Mesenchymal stem cell (in vitro differentiated cells and primary cell): Measurements from ENCODE around the gene SULT1A2.
"Not testable (repeated sequence)": the region's sequence is repeated elsewhere in the genome, so short reads cannot be mapped to it uniquely, and the experiment has no call there.

Experiments
- DNase-seq: peaks from one replicate; pipeline ENCODE4 v3.0.0-alpha.2; 2013
- H2AFZ ChIP-seq: one replicate; pipeline ENCODE4 v1.6.1; 2013; ENCODE audit warnings: low read depth, mild to moderate bottlenecking, control low read depth, inconsistent platforms, low read length, moderate library complexity
- H2AK5ac ChIP-seq: 2 replicates; pipeline ENCODE4 v1.6.1; 2013; ENCODE audit warnings: low read length, moderate library complexity, mild to moderate bottlenecking, inconsistent platforms; ENCODE audit not compliant: severe bottlenecking
- H2BK120ac ChIP-seq: one replicate; pipeline ENCODE4 v1.6.1; 2013; ENCODE audit warnings: low read depth, mild to moderate bottlenecking, inconsistent platforms, low read length, moderate library complexity
- H2BK12ac ChIP-seq, 2 experiments: one replicate each; pipeline ENCODE4 v1.6.1; 2013; ENCODE audit warnings: inconsistent platforms in 2 of 2, low read length in 2 of 2, mild to moderate bottlenecking in 2 of 2, moderate library complexity in 2 of 2, control low read depth in 1 of 2
- H2BK15ac ChIP-seq: one replicate; pipeline ENCODE4 v1.6.1; 2013; ENCODE audit warnings: mild to moderate bottlenecking, low read depth, inconsistent platforms; ENCODE audit not compliant: poor library complexity, severe bottlenecking
- H2BK5ac ChIP-seq: 2 replicates; pipeline ENCODE4 v1.6.1; 2013; ENCODE audit warnings: low read depth, mild to moderate bottlenecking, low read length, control low read depth, inconsistent platforms; ENCODE audit not compliant: poor library complexity, severe bottlenecking
- H3K14ac ChIP-seq, 2 experiments: one replicate each; pipeline ENCODE4 v1.6.1; 2013; ENCODE audit warnings: inconsistent platforms in 2 of 2, low read length in 2 of 2, control low read depth in 1 of 2, mild to moderate bottlenecking in 1 of 2, moderate library complexity in 1 of 2
- H3K18ac ChIP-seq, 2 experiments: one replicate each; pipeline ENCODE4 v1.6.1; 2013; ENCODE audit warnings: inconsistent platforms in 2 of 2, low read length in 2 of 2, control low read depth in 1 of 2, low read depth in 1 of 2, mild to moderate bottlenecking in 1 of 2
- H3K23ac ChIP-seq, 2 experiments: one replicate each; pipeline ENCODE4 v1.6.1; 2013; ENCODE audit warnings: inconsistent platforms in 2 of 2, low read length in 2 of 2, mild to moderate bottlenecking in 2 of 2, moderate library complexity in 2 of 2, control low read depth in 1 of 2
- H3K27ac ChIP-seq: 2 replicates; pipeline ENCODE4 v1.5.1; 2013; ENCODE audit warnings: mild to moderate bottlenecking, moderate library complexity, low read length, control low read depth, inconsistent platforms; ENCODE audit not compliant: poor library complexity, severe bottlenecking
- H3K27me3 ChIP-seq, 2 experiments: 2 replicates each; pipeline versions ENCODE4 v1.6.1 to v1.7.0; 2013; ENCODE audit warnings: low read length in 2 of 2, mild to moderate bottlenecking in 2 of 2, moderate library complexity in 2 of 2, control low read depth in 1 of 2, inconsistent platforms in 1 of 2; ENCODE audit not compliant: control insufficient read depth in 1 of 2, insufficient read depth in 1 of 2
- H3K36me3 ChIP-seq, 2 experiments: 2 replicates each; pipeline versions ENCODE4 v1.6.1 to v1.7.0; 2013; ENCODE audit warnings: low read length in 2 of 2, control low read depth in 1 of 2, inconsistent platforms in 1 of 2, low read depth in 1 of 2, mild to moderate bottlenecking in 1 of 2; ENCODE audit not compliant: insufficient read depth in 2 of 2, control insufficient read depth in 1 of 2
- H3K4ac ChIP-seq, 2 experiments: one replicate each; pipeline ENCODE4 v1.6.1; 2013; ENCODE audit warnings: inconsistent platforms in 2 of 2, low read length in 2 of 2, mild to moderate bottlenecking in 2 of 2, moderate library complexity in 2 of 2, control low read depth in 1 of 2, low read depth in 1 of 2
- H3K4me1 ChIP-seq: 2 replicates; pipeline ENCODE4 v1.6.1; 2013; ENCODE audit warnings: low read depth, low read length, control low read depth; ENCODE audit not compliant: control insufficient read depth, insufficient read depth
- H3K4me2 ChIP-seq: 2 replicates; pipeline ENCODE4 v1.6.1; 2013; ENCODE audit warnings: low read length, mild to moderate bottlenecking, inconsistent platforms; ENCODE audit not compliant: poor library complexity, severe bottlenecking
- H3K4me3 ChIP-seq, 2 experiments: 2 replicates each; pipeline versions ENCODE4 v1.5.1 to v1.7.0; 2013; ENCODE audit warnings: low read length in 2 of 2, mild to moderate bottlenecking in 2 of 2, control low read depth in 1 of 2, low read depth in 1 of 2; ENCODE audit not compliant: insufficient read depth in 1 of 2
- H3K79me1 ChIP-seq: replicated peaks from 2 replicates; pipeline ENCODE4 v1.6.1; 2013; ENCODE audit warnings: mild to moderate bottlenecking, control low read depth, low read length, inconsistent platforms; ENCODE audit not compliant: poor library complexity, severe bottlenecking
- H3K9ac ChIP-seq: 2 replicates; pipeline ENCODE4 v1.7.0; 2013; ENCODE audit warnings: mild to moderate bottlenecking, low read length, moderate library complexity
- H3K9me3 ChIP-seq: 2 replicates; pipeline ENCODE4 v1.7.0; 2013; ENCODE audit warnings: mild to moderate bottlenecking, low read length; ENCODE audit not compliant: control insufficient read depth
- H4K8ac ChIP-seq: one replicate; pipeline ENCODE4 v1.6.1; 2013; ENCODE audit warnings: inconsistent platforms, mild to moderate bottlenecking, low read length, moderate library complexity
- H4K91ac ChIP-seq: one replicate; pipeline ENCODE4 v1.6.1; 2013; ENCODE audit warnings: mild to moderate bottlenecking, low read length, inconsistent platforms
- WGBS: methylation state at CpG from one replicate; pipeline ENCODE4 v1.1.7; 2013; ENCODE audit warnings: mixed read lengths; 5-methylcytosine and 5-hydroxymethylcytosine counted together

The SULT1A2 gene

GRCh38 chr16:28612359-28613280, 15.8 kb upstream of the SULT1A2 start:
- H3K4me3 ChIP-seq, H4K8ac ChIP-seq, H2BK12ac ChIP-seq, H3K9ac ChIP-seq, H2AK5ac ChIP-seq, H3K18ac ChIP-seq, DNase-seq, H4K91ac ChIP-seq, H3K4me2 ChIP-seq, H2BK120ac ChIP-seq, H3K14ac ChIP-seq, H2BK5ac ChIP-seq, H3K27me3 ChIP-seq, H3K23ac ChIP-seq, H2AFZ ChIP-seq, H2BK15ac ChIP-seq, H3K9me3 ChIP-seq, H3K4ac ChIP-seq, H3K36me3 ChIP-seq, H3K79me1 ChIP-seq, H3K4me1 ChIP-seq, H3K27ac ChIP-seq: not testable (repeated sequence)
- no CpG with 5 or more reads among the region's 17 CpGs for whole genome bisulfite sequencing

- Histone ChIP-seq H3K79me1 (no peaks in the 10 kb centered on the region), H3K9me3 (no peaks in the 10 kb centered on the region), H3K4ac (no peak overlapping the region), H3K9ac (no peak overlapping the region), H3K23ac (no peak overlapping the region), H3K4me2 (no peak overlapping the region), H4K91ac (no peak overlapping the region), H2BK12ac (no peak overlapping the region), H2AK5ac (no peak overlapping the region), H2BK5ac (no peak overlapping the region), H2BK15ac (no peak overlapping the region), H3K36me3 (no peaks in the 10 kb centered on the region), H3K27me3 (peaks cover 0 to 4% of the 10 kb centered on the region in 2 experiments), H3K18ac (no peak overlapping the region), H3K27ac (no peak overlapping the region), H3K4me3 (no peak overlapping the region), H2BK120ac (no peak overlapping the region), H3K4me1 (peaks cover 6% of the 10 kb centered on the region), H3K14ac (no peak overlapping the region), H2AFZ (no peak overlapping the region), H4K8ac (no peak overlapping the region)
- DNase-seq = no peak
- 90% methylated on average over 10 of the region's 10 CpGs for WGBS
These were observed 13.8 kb upstream of the SULT1A2 start for GRCh38 chr16:28610595-28611191.

GRCh38 chr16:28609631-28610594, 13.1 kb upstream of the SULT1A2 start, which contains the start of gene SULT1A1:
Gene SULT1A1, minus strand, starts transcription at chr16:28610044. Its CDS starts 1,189 bp downstream, at chr16:28608855.
- no peak within 1 kb of the TSS for H2AK5ac ChIP-seq
- WGBS = 66% methylated on average over 10 of the region's 11 CpGs

More at GRCh38 chr16:28609631-28610594, 13.1 kb upstream of the SULT1A2 start, which contains the start of gene SULT1A1:
- H2AFZ ChIP-seq = no peak within 1 kb of the TSS
- no peaks in the 10 kb centered on the region for H3K9me3 ChIP-seq
- no peaks in the 10 kb centered on the region for H3K36me3 ChIP-seq
- no peak within 1 kb of the TSS for H3K4ac ChIP-seq
- peak within 1 kb of the TSS in 1 of 2 experiments; percentile 34 for H3K18ac ChIP-seq
- no peaks in the 10 kb centered on the region for H3K79me1 ChIP-seq
- no peak for DNase-seq
- H2BK15ac ChIP-seq = no peak within 1 kb of the TSS
- H3K14ac ChIP-seq = peak within 1 kb of the TSS in 1 of 2 experiments; percentile 55
- H4K91ac ChIP-seq = no peak within 1 kb of the TSS
- peak within 1 kb of the TSS; percentile 75 for H4K8ac ChIP-seq
- peaks cover 0 to 4% of the 10 kb centered on the region in 2 experiments for H3K27me3 ChIP-seq
- H3K4me2 ChIP-seq = no peak within 1 kb of the TSS
- H3K9ac ChIP-seq = no peak within 1 kb of the TSS
- no peak within 1 kb of the TSS for H2BK120ac ChIP-seq
- H3K23ac ChIP-seq = no peak within 1 kb of the TSS
- peaks cover 6% of the 10 kb centered on the region for H3K4me1 ChIP-seq
- no peak within 1 kb of the TSS for H3K27ac ChIP-seq
- no peak within 1 kb of the TSS for H3K4me3 ChIP-seq
- no peak within 1 kb of the TSS for H2BK5ac ChIP-seq
- H2BK12ac ChIP-seq = no peak within 1 kb of the TSS
